HL-60 (cell line): Measurements from ENCODE around the gene SLC43A1.

Source experiments
- DNase-seq, 2 experiments: peaks; one replicate each; pipeline ENCODE4 v3.0.0-alpha.2; 2010 to 2020; ENCODE audit warnings: low read depth in 1 of 2, low spot score in 1 of 2
- H3K27ac ChIP-seq: fragments of 250-450 bp; sonication (Bioruptor Pico); replicated peaks from 2 replicates; pipeline ENCODE4 v1.5.1; 2020; ENCODE audit warnings: mild to moderate bottlenecking, moderate library complexity
- H3K27me3 ChIP-seq: fragments of 250-450 bp; sonication (Bioruptor Pico); 2 replicates; pipeline ENCODE4 v1.5.1; 2021; ENCODE audit warnings: mild to moderate bottlenecking, moderate library complexity; ENCODE audit not compliant: insufficient read depth, poor library complexity, severe bottlenecking
- H3K4me3 ChIP-seq: replicated peaks from 2 replicates; pipeline ENCODE4 v1.5.1; 2011; ENCODE audit warnings: mild to moderate bottlenecking, control low read depth, low read length; ENCODE audit not compliant: insufficient read depth
- CTCF ChIP-seq: IDR thresholded peaks from one replicate; pipeline ENCODE4 v1.5.1; 2011; ENCODE audit warnings: low read length, control low read depth, inconsistent platforms; ENCODE audit not compliant: insufficient read depth
- GABPA ChIP-seq: IDR thresholded peaks from 2 replicates; pipeline ENCODE4 v1.6.1; 2012; ENCODE audit warnings: low read depth
- POLR2AphosphoS5 ChIP-seq: IDR thresholded peaks from 2 replicates; pipeline ENCODE4 v1.6.1; 2012; ENCODE audit warnings: low read depth
- REST ChIP-seq: IDR thresholded peaks from 2 replicates; pipeline ENCODE4 v1.6.1; 2012; ENCODE audit warnings: low read depth; ENCODE audit not compliant: insufficient replicate concordance
- SPI1 ChIP-seq: IDR thresholded peaks from 2 replicates; pipeline ENCODE4 v1.6.1; 2012; ENCODE audit warnings: low read depth, mild to moderate bottlenecking, borderline replicate concordance

SLC43A1 gene

GRCh38 chr11:57473285-57473841 is 42.1 kb downstream of the SLC43A1 start:
- DNase-seq: peak in 1 of 2 experiments; percentile 72
- no peak for TF ChIP-seq POLR2AphosphoS5
- no peak for TF ChIP-seq CTCF
- TF ChIP-seq SPI1: no peak
- no peak for TF ChIP-seq REST
- TF ChIP-seq GABPA: no peak
- Histone ChIP-seq H3K27ac (peak overlapping the region; percentile 41; the same call in 1 of the 2 replicates), H3K4me3 (no peak overlapping the region), H3K27me3 (no peaks in the 10 kb centered on the region)

GRCh38 chr11:57471496-57471895 is 44.0 kb downstream of the SLC43A1 start:
- no peak overlapping the region for H3K4me3 ChIP-seq
- no peak for DNase-seq
- no peak overlapping the region for H3K27ac ChIP-seq
- TF ChIP-seq REST: no peak
- no peak for TF ChIP-seq GABPA
- no peak for TF ChIP-seq SPI1
- no peak for TF ChIP-seq CTCF
- no peak for TF ChIP-seq POLR2AphosphoS5
- H3K27me3 ChIP-seq: no peaks in the 10 kb centered on the region

GRCh38 chr11:57469268-57469667 is 46.2 kb downstream of the SLC43A1 start:
- TF ChIP-seq SPI1: no peak
- no peak for TF ChIP-seq REST
- TF ChIP-seq POLR2AphosphoS5: no peak
- no peak for TF ChIP-seq GABPA
- Histone ChIP-seq H3K4me3 (no peak overlapping the region), H3K27me3 (no peaks in the 10 kb centered on the region), H3K27ac (no peak overlapping the region)
- DNase-seq: no peak

GRCh38 chr11:57468276-57468675 is 47.2 kb downstream of the SLC43A1 start:
- H3K27ac ChIP-seq: no peak overlapping the region
- no peaks in the 10 kb centered on the region for H3K27me3 ChIP-seq
- no peak for DNase-seq
- no peak overlapping the region for H3K4me3 ChIP-seq
- TF ChIP-seq GABPA (no peak), SPI1 (no peak), REST (no peak), CTCF (no peak), POLR2AphosphoS5 (no peak)
